HL-60 (cell line): ENCODE results near the gene SKI.

Experiments
- DNase-seq, 2 experiments: peaks; one replicate each; pipeline ENCODE4 v3.0.0-alpha.2; 2010 to 2020; ENCODE audit warnings: low read depth in 1 of 2, low spot score in 1 of 2
- H3K27ac ChIP-seq: fragments of 250-450 bp; sonication (Bioruptor Pico); replicated peaks from 2 replicates; pipeline ENCODE4 v1.5.1; 2020; ENCODE audit warnings: mild to moderate bottlenecking, moderate library complexity
- H3K27me3 ChIP-seq: fragments of 250-450 bp; sonication (Bioruptor Pico); 2 replicates; pipeline ENCODE4 v1.5.1; 2021; ENCODE audit warnings: mild to moderate bottlenecking, moderate library complexity; ENCODE audit not compliant: insufficient read depth, poor library complexity, severe bottlenecking
- H3K4me3 ChIP-seq: replicated peaks from 2 replicates; pipeline ENCODE4 v1.5.1; 2011; ENCODE audit warnings: mild to moderate bottlenecking, control low read depth, low read length; ENCODE audit not compliant: insufficient read depth
- CTCF ChIP-seq: IDR thresholded peaks from one replicate; pipeline ENCODE4 v1.5.1; 2011; ENCODE audit warnings: low read length, control low read depth, inconsistent platforms; ENCODE audit not compliant: insufficient read depth
- GABPA ChIP-seq: IDR thresholded peaks from 2 replicates; pipeline ENCODE4 v1.6.1; 2012; ENCODE audit warnings: low read depth
- POLR2AphosphoS5 ChIP-seq: IDR thresholded peaks from 2 replicates; pipeline ENCODE4 v1.6.1; 2012; ENCODE audit warnings: low read depth
- REST ChIP-seq: IDR thresholded peaks from 2 replicates; pipeline ENCODE4 v1.6.1; 2012; ENCODE audit warnings: low read depth; ENCODE audit not compliant: insufficient replicate concordance
- SPI1 ChIP-seq: IDR thresholded peaks from 2 replicates; pipeline ENCODE4 v1.6.1; 2012; ENCODE audit warnings: low read depth, mild to moderate bottlenecking, borderline replicate concordance

Gene SKI

GRCh38 chr1:2253036-2253796, 25.1 kb downstream of the SKI start:
- no peak for DNase-seq
- TF ChIP-seq GABPA: no peak
- TF ChIP-seq POLR2AphosphoS5: no peak
- TF ChIP-seq SPI1: no peak
- no peak for TF ChIP-seq REST
- no peak for TF ChIP-seq CTCF
- no peaks in the 10 kb centered on the region for H3K27me3 ChIP-seq
- H3K4me3 ChIP-seq: no peak overlapping the region
- no peak overlapping the region for H3K27ac ChIP-seq

- no peak overlapping the region for H3K4me3 ChIP-seq
- no peak for TF ChIP-seq SPI1
- 0 out of 2 replicates have a peak, but pooled peaks have one; percentile 13 for TF ChIP-seq POLR2AphosphoS5
- no peak for DNase-seq
- H3K27me3 ChIP-seq: no peaks in the 10 kb centered on the region
- no peak overlapping the region for H3K27ac ChIP-seq
Measured at GRCh38 chr1:2253797-2254480, 25.8 kb downstream of the SKI start.

GRCh38 chr1:2255047-2255419, 26.9 kb downstream of the SKI start:
- no peaks in the 10 kb centered on the region for H3K27me3 ChIP-seq
- no peak for DNase-seq
- TF ChIP-seq CTCF (no peak), SPI1 (no peak), GABPA (no peak), REST (no peak), POLR2AphosphoS5 (no peak)
- H3K4me3 ChIP-seq: no peak overlapping the region
- H3K27ac ChIP-seq: peak overlapping the region; percentile 61

- peak overlapping the region; percentile 61 for H3K27ac ChIP-seq
- no peak overlapping the region for H3K4me3 ChIP-seq
- no peaks in the 10 kb centered on the region for H3K27me3 ChIP-seq
- TF ChIP-seq GABPA (peak; percentile 93), POLR2AphosphoS5 (peak; percentile 75), CTCF (no peak), SPI1 (peak; percentile 46; the same call in 1 of the 2 replicates), REST (no peak)
- DNase-seq: peak; percentile 86 to 91
Measured at GRCh38 chr1:2255420-2256369, 27.6 kb downstream of the SKI start.
